Breast epithelium (tissue), 3 donors: ENCODE measurements around the gene VGF.

Experiments
- CTCF ChIP-seq, 3 donors: fragments of 450-650 bp; IDR thresholded peaks; one replicate each; pipeline ENCODE4 v1.5.1; 2016 to 2017; ENCODE audit warnings: antibody characterized with exemption in 3 of 3, mild to moderate bottlenecking in 3 of 3, moderate library complexity in 3 of 3
- POLR2AphosphoS5 ChIP-seq, 3 donors: sonication (generic); formaldehyde crosslinking; IDR thresholded peaks; one replicate each; pipeline ENCODE4 v1.6.1; 2017; ENCODE audit warnings: antibody characterized with exemption in 3 of 3

GRCh38 chr7:101166909-101167644 is 1.7 kb upstream of the VGF start:
- TF ChIP-seq POLR2AphosphoS5 (IDR thresholded peaks at IDR 0.05) (no peak), CTCF (IDR thresholded peaks at IDR 0.05) (no peak)
